GM19463 (cell line): Measurements from ENCODE around the gene TAF3.
"Not testable (repeated sequence)": the region's sequence is repeated elsewhere in the genome, so short reads cannot be mapped to it uniquely, and the experiment has no call there.

Experiments used
- ATAC-seq: cut with Tn5 transposase; IDR thresholded peaks from one replicate; pipeline ENCODE4 v1.9.1; 2021; ENCODE audit warnings: mild to moderate bottlenecking, moderate library complexity; ENCODE audit not compliant: unreplicated experiment

The TAF3 gene

DNA sequence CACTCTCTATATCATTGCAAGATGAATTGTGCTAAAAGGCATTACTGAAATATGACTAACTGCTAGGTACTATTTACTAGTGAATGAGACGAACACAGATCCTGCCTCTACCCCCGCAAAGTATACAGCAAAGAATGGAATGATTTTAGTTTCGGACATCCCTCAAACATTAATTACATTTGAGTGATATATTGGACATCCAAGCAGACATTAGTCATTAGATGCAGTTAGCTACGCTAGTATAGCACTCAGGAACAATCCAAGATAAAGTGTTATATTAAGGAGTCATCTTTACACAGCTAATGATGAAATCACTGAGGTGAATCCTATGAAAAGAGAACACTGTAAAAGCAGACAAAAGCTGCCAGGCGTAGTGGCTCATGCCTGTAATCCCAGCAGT is 7.3 kb upstream of the TAF3 start:
- no peak for ATAC-seq

DNA sequence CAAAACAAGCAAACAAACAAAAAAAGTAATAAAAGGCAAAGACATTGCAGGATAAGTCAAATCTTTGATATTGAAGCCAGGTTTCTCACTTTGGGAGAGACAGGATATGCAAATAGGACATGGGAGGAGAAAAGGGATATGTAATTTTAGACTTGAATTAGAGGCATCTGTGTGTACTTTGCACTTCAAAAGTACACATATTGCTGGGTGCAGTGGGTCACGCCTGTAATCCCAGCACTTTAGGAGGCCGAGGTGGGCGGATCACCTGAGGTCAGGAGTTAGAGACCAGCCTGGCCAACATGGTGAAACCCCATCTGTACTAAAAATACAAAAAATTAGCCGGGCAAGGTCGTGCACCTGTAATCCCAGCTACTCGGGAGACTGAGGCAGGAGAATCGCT is 6.6 kb upstream of the TAF3 start:
- not testable (repeated sequence) for ATAC-seq

DNA sequence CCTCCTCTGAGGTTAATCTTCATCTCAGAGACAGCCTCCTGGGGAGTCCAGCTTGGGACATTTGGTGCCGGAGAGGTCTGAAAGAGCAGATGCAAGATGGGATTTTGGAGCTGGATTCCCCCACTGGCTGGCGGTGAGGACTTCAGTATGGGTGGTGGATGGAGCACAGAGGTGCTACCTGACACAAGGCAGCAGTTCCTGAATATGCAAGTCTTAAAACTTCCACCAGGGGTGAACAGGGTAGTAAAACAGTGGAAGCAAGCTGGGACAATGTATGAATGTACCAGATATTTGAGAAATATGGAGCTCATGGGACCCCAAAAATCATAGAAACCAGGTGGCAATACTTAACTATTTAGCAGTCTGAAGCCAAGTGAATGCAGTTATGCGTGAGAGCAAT is 4.8 kb upstream of the TAF3 start:
- ATAC-seq, result no peak

DNA sequence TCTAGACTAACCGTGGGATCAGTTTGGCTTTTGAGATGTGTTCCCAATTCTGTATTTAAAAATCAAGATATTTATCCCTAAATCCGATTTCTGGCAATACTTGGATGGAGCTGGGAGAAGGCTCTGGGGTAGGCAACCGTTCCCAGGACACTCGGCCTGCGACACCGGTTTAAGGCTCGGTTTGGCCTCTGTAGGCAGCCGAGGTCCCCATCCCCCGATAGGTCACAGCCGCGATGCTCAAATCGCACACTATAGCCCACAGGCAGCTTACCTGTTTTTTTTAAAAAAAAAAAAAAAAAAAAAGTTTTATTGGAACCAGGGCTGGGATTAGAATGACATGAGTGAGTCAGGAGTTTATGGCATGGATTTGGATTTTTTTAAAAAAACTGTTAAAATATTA is 729 bp upstream of the TAF3 start:
- no peak for ATAC-seq

DNA sequence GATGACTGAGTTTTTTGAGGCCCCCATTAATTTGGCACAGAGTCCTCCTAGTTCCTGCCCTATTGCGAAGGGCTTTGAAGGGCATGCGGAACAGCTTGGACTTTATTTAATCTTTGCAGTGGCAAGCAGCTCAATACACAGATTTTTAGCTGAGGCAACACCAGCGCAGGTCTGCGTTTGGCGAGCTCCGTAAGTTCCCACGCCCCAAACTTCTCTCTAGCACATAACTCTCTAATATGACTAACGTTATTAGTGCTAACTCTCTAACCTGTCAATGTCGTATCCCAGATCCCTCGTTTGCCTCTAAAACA is 366 bp upstream of the TAF3 start:
- no peak for ATAC-seq

- ATAC-seq, result peak; percentile 43
Measured at GRCh38 chr10:7819121-7819460, 786 bp downstream of the TAF3 start.

DNA sequence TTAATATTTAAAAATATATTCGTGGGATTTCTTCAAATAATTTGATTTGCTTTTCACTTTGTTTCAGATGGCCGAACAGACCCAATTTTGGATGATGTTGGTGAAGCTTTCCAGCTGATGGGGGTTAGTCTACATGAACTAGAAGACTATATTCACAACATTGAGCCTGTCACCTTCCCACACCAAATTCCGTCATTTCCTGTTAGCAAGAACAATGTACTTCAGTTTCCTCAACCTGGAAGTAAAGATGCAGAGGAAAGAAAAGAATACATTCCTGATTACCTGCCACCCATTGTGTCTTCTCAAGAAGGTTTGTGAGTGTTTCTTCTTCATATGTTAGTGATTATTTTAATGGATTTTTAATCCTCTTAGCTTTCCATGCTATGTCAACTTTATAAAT is 5.9 kb downstream of the TAF3 start:
- no peak for ATAC-seq

DNA sequence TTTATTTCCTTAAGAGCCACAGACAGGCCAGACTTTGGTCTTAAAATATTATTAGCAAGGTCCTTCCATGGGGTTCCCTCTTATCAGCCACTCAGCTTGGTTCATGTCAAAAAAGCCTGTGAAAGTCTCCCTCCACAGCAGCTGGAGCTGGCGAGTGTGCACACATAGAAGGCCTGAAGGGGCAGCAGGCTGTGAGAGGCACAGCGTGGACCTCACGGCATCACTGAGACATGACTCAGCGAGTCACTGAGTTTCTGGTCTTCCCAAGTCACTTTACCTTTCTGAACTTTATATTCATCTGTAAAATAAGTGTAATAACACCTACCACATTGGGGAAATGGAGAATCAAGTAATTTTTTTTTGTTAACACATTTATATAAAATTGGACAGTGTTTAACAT is 8.7 kb downstream of the TAF3 start:
- ATAC-seq, result no peak

DNA sequence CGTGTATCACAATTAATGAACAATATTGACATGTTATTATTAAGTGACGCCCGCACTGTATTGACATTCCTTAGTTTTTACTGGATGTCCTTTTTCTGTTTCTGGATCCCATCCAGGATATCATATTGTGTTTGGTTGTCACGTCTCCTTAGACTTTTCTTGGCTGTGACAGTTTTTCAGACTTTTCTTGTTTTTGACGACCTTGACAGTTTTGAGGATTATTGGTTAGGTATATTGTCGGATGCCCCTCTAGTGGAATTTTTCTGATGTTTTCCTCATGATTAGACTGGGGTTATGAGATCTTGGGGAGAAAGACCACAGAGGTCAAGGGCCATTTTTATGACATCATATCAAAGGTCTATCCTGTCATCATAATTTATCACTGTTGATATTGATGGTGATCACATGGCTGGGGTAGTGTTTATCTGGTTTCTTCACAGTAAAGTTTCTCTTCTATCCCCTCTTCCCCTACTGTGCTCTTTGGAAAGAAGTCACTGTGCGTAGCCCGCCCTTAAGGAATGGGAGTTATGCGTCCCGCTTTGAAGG is 11.1 kb downstream of the TAF3 start:
- ATAC-seq, result no peak

- ATAC-seq, result no peak
Measured at GRCh38 chr10:7832060-7832459, 13.8 kb downstream of the TAF3 start.

GRCh38 chr10:7833210-7833609 is 14.9 kb downstream of the TAF3 start:
- ATAC-seq, result no peak

GRCh38 chr10:7834262-7834661 is 16.0 kb downstream of the TAF3 start:
- ATAC-seq, result no peak

GRCh38 chr10:7836571-7836970 is 18.3 kb downstream of the TAF3 start:
- ATAC-seq, result no peak

- no peak for ATAC-seq
Measured at GRCh38 chr10:7846591-7846990, 28.3 kb downstream of the TAF3 start.

DNA sequence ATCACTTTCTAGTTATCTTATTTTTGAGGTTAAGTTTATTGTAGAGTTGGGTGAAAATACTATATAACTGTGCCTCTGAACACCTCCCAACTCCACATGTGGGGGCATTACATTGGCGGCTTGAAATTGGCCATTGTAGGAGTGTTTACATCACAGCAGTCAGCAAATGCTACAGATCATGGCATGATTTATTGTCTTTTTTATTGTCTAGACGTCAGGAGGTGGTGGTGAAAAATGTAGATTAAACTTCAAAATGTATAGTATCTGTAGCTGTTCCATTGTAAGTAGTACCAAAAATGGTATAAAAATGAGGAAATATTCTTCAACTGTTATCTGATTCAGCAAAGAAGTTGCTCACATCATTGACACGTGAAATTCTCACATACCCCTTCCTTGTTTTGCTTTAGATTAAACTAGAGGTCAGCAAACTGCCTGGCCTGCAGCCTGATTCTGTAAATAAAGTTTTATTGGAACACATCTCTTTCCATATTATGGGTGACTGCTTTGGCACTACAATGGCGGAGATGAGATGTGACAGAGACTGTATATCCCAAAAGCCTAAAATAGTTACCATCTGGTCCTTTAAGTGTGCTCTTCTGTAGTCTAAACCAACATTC is 35.0 kb downstream of the TAF3 start:
- ATAC-seq, result no peak

DNA sequence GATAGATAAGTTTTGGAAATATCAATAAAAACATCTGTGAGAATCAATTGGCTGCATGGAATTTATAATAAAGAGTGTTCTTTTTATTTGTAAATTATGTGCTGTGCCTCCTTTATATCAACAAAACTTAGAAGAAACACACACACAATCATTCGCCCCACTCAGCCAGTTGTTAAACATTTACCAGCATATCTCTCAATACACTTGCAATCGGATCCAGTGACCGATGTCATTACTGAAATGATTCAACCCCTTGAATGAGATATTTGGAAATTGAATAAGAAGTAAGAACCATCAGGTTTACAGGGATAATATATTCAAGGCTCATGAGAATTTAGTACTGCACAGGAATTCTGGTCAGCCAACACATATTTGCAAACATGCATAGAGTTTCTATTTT is 35.6 kb downstream of the TAF3 start:
- no peak for ATAC-seq

GRCh38 chr10:7855205-7855604 is 36.9 kb downstream of the TAF3 start:
- ATAC-seq, result no peak

GRCh38 chr10:7856678-7857077 is 38.4 kb downstream of the TAF3 start:
- ATAC-seq, result no peak

GRCh38 chr10:7857262-7857661 is 39.0 kb downstream of the TAF3 start:
- ATAC-seq, result no peak

DNA sequence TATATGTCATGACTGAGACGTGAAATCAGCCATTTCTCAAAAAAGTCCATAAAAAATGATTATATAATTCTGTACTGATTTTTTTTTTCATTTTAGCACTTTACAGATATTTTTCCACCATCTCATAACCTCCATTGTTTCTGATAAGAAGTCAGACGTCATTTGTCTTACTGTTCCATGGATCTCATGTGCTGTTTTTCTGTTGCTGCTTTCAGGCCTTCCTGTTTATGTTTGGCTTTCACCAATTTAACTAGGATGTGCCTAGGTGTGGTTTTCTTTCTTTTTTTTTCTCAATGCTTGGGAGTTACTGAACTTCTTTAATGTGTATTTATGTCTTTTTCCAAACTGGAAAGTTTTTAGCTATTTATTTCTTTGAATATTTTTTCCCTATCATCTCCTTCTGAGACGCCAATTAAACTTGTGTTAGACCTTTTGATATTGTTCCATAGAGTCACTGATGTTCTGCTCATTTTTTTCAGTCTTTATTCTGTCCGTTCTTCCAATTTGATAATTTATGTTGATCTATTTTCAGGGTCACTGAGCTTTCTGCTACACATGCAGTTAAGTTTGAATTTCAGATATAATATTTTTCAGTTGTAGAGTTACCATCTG is 43.3 kb downstream of the TAF3 start:
- ATAC-seq, result no peak

DNA sequence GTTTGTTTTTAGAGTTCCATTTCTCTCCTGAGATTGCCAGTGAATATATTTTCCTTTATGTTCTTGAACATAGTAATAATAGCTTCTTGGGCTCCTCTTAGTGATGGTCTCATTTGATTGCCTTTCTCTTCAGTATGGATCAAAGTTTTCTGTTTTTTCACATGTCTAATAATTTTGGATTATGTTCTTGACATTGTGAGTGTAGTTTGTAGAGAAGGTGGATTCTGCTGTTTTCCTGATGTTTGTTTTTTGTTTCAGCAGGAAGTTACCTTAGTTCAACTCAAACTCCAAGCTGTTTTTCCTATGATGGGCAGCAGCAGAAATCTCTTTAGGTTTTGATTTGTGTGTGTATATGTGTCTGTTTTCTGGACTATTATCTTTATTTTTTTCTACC is 43.8 kb downstream of the TAF3 start:
- ATAC-seq, result no peak

DNA sequence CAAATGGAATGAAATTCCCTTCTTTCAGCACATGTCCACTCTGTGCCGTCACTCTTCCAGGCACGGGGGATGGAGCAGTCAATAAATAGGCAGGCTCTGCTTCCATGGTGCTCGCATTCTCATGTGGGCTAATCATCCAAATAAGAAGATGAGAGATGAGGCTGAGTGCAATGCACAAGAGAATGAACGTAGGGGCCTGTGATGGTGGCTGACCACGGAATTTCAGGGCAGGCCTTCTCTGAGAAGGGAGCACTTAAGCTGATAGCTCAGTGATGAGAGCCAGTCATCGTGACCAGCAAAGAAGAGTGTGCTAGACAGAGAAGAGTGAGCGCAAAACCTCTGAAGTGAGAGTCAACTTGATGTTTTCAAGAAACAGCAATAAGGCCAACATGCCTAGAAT is 47.9 kb downstream of the TAF3 start:
- ATAC-seq, result no peak

DNA sequence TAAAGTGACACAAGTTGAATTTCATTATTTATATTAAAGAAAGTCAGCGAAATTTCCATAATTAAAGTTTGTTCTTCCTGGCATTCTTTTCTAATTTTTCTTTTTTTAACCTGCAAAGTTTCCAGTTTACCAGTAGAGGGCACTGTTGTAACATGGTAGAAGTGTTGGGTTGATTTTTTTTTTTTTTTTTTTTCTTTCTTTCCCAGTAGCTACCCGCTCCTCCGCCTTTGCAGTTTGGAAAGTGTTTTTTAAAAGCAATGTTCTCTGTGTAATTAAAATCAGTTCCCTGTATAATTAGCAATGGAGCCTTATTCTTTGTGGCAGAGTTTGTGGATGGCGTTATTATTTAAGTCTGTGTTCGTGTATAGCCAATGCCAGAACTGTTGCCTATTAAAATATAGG is 53.7 kb downstream of the TAF3 start:
- no peak for ATAC-seq
